Tibial nerve (tissue), 4 donors: ENCODE results near the gene SLC16A6.

Experiments
- CTCF ChIP-seq, 5 experiments: fragments of 200-600 bp in 3 of 5; fragments of 450-650 bp in 2 of 5; sonication (generic) in 3 of 5; IDR thresholded peaks; one replicate each; pipeline ENCODE4 v1.5.1; 2016 to 2019; ENCODE audit warnings: antibody characterized with exemption in 5 of 5, mild to moderate bottlenecking in 3 of 5, moderate library complexity in 2 of 5
- EP300 ChIP-seq, 2 donors: sonication (generic); formaldehyde crosslinking; IDR thresholded peaks; one replicate each; pipeline ENCODE4 v1.6.1; 2017; ENCODE audit warnings: antibody characterized with exemption in 2 of 2, mild to moderate bottlenecking in 1 of 2
- POLR2A ChIP-seq, 2 donors: fragments of 450-650 bp; IDR thresholded peaks; one replicate each; pipeline ENCODE4 v1.6.1; 2017; ENCODE audit warnings: antibody characterized with exemption in 2 of 2, mild to moderate bottlenecking in 2 of 2, moderate library complexity in 2 of 2

- TF ChIP-seq CTCF (IDR thresholded peaks at IDR 0.05) (no peak), POLR2A (IDR thresholded peaks at IDR 0.05) (no peak), EP300 (IDR thresholded peaks at IDR 0.05) (no peak)
Observed at GRCh38 chr17:68298601-68299000, 7.7 kb upstream of the SLC16A6 start.
